Suprapubic skin (tissue), 3 donors: ENCODE data around the gene TRAPPC2L.

Experiments
- EP300 ChIP-seq: sonication (generic); formaldehyde crosslinking; IDR thresholded peaks from one replicate; pipeline ENCODE4 v1.6.1; 2017; ENCODE audit warnings: antibody characterized with exemption
- POLR2A ChIP-seq, 2 donors: fragments of 450-650 bp; IDR thresholded peaks; one replicate each; pipeline ENCODE4 v1.6.1; 2017; ENCODE audit warnings: antibody characterized with exemption in 2 of 2, mild to moderate bottlenecking in 2 of 2, moderate library complexity in 2 of 2
- TF ChIP-seq, protein P1 (sequence below), 2 donors: fragments of 200-600 bp in 1 of 2; fragments of 450-650 bp in 1 of 2; sonication (generic) in 1 of 2; IDR thresholded peaks; one replicate each; pipeline ENCODE4 v1.5.1; 2016 to 2019; ENCODE audit warnings: antibody characterized with exemption in 2 of 2, mild to moderate bottlenecking in 1 of 2, moderate library complexity in 1 of 2

DNA sequence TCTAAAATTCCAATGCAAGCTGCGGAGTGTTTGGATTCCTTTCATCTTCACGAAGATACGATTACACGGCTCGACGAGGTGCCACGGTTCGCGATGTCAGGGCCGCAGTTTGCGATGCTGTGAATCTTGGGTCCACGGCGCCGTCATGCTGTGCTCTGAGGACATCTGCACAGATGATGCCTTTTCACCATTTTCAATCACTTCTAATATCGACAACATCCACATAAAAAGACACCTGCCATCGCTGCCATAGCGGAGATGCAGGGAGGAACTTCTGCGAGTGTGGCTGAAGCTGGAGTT, 38.4 kb upstream of the TRAPPC2L start:
- TF ChIP-seq, protein P1, sequence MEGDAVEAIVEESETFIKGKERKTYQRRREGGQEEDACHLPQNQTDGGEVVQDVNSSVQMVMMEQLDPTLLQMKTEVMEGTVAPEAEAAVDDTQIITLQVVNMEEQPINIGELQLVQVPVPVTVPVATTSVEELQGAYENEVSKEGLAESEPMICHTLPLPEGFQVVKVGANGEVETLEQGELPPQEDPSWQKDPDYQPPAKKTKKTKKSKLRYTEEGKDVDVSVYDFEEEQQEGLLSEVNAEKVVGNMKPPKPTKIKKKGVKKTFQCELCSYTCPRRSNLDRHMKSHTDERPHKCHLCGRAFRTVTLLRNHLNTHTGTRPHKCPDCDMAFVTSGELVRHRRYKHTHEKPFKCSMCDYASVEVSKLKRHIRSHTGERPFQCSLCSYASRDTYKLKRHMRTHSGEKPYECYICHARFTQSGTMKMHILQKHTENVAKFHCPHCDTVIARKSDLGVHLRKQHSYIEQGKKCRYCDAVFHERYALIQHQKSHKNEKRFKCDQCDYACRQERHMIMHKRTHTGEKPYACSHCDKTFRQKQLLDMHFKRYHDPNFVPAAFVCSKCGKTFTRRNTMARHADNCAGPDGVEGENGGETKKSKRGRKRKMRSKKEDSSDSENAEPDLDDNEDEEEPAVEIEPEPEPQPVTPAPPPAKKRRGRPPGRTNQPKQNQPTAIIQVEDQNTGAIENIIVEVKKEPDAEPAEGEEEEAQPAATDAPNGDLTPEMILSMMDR (IDR thresholded peaks at IDR 0.05): no peak
- TF ChIP-seq POLR2A (IDR thresholded peaks at IDR 0.05) (no peak), EP300 (no peak)
